A549 (cell line): ENCODE data around the gene ATF4.

Experiments used
- POLR2A ChIP-seq: IDR thresholded peaks from 2 replicates; pipeline ENCODE4 v1.6.1; 2012; ENCODE audit warnings: mild to moderate bottlenecking, low read length
- TF ChIP-seq, protein P1 (sequence below): fragments of >200 bp; sonication (Bioruptor Twin); formaldehyde crosslinking; IDR thresholded peaks from 3 replicates; pipeline ENCODE4 v1.5.1; 2016
- TF ChIP-seq, protein P2 (sequence below): IDR thresholded peaks from 2 replicates; pipeline ENCODE4 v1.6.1; 2012

DNA sequence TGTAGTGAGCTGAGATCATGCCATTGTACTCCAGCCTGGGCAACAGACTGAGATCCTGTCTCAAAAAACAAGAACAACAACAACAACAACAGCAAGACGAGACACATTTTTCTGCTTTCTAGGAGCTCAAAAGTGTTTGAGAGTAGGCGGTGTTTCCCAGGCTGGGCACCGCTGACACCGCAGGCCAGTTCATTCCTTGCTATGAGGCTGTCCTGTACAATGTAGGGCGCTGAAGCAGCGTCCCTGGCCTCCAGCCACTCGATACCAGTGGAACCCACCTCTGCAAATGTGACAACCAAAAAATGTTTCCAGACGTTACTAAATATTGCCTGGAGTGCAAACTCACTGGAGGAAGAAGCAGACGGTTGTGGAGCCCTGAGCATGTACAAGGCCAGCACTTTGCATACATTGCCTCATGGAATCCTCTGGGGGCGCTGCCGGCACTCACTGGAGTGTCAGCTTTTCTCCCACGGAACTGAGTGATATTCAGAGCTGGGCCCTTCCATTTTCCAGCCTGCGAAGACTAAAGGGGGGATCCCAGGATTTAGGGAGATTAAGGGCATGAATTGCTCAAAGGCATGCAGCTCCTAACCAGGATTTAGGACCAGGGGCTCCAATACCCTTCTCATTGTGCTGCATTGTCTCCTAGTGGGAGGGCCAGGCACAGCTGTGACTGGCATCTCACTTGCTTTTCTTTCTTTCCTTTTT is 24.1 kb upstream of the ATF4 start:
- TF ChIP-seq POLR2A = no peak
- TF ChIP-seq, protein P1, sequence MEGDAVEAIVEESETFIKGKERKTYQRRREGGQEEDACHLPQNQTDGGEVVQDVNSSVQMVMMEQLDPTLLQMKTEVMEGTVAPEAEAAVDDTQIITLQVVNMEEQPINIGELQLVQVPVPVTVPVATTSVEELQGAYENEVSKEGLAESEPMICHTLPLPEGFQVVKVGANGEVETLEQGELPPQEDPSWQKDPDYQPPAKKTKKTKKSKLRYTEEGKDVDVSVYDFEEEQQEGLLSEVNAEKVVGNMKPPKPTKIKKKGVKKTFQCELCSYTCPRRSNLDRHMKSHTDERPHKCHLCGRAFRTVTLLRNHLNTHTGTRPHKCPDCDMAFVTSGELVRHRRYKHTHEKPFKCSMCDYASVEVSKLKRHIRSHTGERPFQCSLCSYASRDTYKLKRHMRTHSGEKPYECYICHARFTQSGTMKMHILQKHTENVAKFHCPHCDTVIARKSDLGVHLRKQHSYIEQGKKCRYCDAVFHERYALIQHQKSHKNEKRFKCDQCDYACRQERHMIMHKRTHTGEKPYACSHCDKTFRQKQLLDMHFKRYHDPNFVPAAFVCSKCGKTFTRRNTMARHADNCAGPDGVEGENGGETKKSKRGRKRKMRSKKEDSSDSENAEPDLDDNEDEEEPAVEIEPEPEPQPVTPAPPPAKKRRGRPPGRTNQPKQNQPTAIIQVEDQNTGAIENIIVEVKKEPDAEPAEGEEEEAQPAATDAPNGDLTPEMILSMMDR = peak; percentile 53
- TF ChIP-seq, protein P2, sequence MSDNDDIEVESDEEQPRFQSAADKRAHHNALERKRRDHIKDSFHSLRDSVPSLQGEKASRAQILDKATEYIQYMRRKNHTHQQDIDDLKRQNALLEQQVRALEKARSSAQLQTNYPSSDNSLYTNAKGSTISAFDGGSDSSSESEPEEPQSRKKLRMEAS = no peak
